HFF-Myc (cell line): Measurements from ENCODE around the gene TTBK1.

Source experiments
- DNase-seq: peaks from one replicate; pipeline ENCODE4 v3.0.0-alpha.2; 2011; ENCODE audit warnings: low read depth; ENCODE audit errors: extremely low read depth
- H3K4me3 ChIP-seq: replicated peaks from 2 replicates; pipeline ENCODE4 v1.5.1; 2011; ENCODE audit warnings: low read depth, mild to moderate bottlenecking, control low read depth, low read length
- TF ChIP-seq, protein P1 (sequence below): IDR thresholded peaks from 2 replicates; pipeline ENCODE4 v1.5.1; 2012; ENCODE audit warnings: mild to moderate bottlenecking, low read depth, low read length, control low read depth; ENCODE audit errors: missing control alignments

The TTBK1 gene

DNA sequence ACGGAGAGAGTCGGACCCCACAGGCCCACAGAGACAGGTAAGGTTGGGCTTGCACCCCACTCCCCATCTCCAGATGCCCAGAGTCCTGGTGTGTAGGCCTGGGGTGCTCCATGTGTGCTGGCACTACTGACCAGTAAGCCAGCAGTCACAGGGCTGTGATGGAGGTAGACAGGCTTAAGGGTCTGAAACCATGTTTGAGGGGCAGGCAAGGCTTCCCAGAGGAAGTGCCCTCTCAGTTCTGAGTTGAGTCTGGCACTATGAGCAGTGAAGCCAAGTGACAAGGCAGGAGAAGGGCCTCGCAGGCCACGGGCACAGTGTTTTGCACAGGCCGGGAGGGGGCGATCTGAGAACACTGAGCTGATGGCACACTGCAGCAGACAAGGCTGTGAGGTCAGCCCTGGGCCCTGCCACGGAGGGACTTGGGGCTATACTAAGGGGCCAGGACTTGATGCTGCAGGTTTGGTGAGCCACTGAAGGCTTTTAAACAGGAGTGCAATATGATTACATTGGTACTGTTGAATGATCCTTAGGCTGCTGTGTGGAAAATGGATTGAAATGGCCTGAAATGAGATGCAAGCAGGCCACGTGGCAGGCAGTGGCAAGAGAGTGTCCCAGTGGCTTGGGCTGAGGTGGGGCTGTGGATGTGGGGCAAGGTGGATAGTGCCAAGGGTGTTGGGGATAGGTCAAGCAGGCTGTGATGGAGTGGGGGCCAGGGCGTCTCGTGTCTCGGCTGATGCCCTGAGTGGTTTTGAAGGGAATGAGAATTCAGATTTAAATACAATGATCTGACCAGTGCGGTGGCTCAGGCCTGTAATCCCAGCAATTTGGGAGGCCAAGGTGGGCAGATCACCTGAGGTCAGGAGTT is 20.3 kb downstream of the TTBK1 start:
- DNase-seq: no peak
- TF ChIP-seq, protein P1, sequence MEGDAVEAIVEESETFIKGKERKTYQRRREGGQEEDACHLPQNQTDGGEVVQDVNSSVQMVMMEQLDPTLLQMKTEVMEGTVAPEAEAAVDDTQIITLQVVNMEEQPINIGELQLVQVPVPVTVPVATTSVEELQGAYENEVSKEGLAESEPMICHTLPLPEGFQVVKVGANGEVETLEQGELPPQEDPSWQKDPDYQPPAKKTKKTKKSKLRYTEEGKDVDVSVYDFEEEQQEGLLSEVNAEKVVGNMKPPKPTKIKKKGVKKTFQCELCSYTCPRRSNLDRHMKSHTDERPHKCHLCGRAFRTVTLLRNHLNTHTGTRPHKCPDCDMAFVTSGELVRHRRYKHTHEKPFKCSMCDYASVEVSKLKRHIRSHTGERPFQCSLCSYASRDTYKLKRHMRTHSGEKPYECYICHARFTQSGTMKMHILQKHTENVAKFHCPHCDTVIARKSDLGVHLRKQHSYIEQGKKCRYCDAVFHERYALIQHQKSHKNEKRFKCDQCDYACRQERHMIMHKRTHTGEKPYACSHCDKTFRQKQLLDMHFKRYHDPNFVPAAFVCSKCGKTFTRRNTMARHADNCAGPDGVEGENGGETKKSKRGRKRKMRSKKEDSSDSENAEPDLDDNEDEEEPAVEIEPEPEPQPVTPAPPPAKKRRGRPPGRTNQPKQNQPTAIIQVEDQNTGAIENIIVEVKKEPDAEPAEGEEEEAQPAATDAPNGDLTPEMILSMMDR: peak; percentile 87
- H3K4me3 ChIP-seq: no peak overlapping the region

DNA sequence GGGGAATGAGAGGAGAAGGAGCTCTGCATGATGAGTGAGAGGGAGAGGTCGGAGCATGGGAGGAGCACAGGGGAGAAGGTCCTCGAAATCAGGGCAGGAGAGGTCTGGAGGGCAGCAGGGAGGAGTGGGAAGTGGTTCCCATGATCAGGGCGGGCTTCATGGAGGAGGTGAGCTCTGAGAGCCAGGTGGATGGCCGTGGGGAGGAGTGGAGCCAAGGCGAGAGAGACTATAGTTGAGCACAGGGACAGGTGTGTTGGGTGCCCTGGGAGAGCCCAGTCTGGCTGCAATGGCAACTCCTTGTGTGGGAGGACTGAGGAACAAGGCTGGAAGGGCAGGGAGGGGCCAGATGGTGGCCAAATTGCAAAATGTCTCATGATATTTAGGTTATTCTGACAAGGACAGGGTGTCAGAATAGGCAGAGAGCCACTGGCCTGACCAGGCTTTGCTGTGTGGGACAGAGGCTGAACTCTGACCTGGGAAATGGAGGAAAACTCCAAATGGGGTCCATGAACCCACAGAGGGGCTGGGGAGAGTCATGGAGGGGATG is 21.4 kb downstream of the TTBK1 start:
- TF ChIP-seq, protein P1: no peak
- DNase-seq: no peak
- no peak overlapping the region for H3K4me3 ChIP-seq

DNA sequence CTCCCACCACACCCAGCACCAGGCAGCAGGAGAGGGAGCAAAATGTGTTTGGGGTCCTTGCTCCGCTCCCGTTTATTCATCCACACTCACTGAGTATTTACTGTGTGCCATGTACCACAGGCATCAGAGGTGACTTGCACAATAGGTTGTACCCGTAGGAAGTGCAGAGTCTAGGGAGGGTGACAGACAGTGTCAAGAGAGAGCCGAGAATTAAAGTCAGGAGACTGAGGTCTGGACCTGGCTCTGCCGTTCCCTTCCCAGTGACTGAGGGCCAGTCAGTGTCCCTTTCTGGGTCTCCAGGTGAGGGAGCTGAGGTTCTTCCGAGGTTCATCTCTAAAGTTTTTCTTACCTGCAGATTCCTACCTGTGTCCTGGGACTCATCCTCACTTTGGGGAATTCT is 22.3 kb downstream of the TTBK1 start:
- H3K4me3 ChIP-seq: no peak overlapping the region
- TF ChIP-seq, protein P1: no peak
- DNase-seq: no peak

DNA sequence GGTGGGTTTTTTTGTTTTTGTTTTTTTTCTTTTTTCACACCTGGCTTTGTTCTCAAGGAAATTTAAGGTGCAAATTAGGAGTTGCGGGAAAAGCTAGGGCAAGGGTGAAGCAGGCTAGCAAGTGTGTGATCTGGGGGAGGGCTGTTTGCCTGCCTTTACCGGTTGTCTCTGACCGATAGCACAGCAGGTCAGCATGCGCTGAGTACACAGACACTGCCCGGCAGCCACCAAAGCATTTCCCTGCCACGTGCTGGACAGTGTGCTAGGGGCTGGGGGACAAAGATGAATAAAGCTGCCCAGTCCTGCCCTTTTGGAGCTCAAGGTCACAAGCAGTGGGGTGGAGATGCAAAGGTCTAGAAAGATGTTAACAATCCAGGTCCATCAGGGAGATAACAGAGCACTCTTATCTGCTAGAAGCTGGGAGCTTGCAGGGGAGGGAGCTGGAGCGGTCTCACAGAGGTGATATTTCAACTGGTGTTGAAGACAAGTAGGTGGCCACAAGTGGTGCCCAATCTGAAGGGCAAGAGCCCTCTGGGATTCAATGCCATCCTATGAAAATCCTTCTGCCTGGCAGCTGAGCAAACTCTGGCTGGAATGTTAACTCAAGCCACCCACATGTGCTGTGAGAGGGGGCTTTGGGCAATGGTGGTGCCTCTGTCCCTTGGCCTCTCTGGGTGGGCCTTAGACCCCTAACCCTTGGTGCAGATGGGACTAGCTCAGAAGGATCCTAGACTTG is 24.5 kb downstream of the TTBK1 start:
- DNase-seq: no peak
- no peak overlapping the region for H3K4me3 ChIP-seq
- TF ChIP-seq, protein P1: no peak

DNA sequence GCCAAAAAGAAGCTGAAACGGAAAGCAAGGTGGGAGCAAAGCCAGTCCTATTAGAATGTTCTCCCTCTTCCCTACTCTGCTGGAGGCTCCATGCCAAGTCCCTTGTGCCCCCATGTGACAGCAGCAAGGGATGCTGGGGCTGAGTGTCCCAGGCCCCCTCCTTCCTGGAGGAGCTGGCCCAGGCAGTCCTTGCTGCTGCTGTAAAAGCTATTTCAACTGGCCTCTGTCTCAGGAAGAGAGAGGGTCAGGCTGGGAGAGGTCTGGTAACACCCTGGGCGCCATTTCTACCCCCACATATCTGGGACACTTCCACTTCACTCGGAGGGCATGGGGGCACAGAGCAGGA is 25.0 kb downstream of the TTBK1 start:
- no peak for DNase-seq
- H3K4me3 ChIP-seq: no peak overlapping the region
- TF ChIP-seq, protein P1: no peak

DNA sequence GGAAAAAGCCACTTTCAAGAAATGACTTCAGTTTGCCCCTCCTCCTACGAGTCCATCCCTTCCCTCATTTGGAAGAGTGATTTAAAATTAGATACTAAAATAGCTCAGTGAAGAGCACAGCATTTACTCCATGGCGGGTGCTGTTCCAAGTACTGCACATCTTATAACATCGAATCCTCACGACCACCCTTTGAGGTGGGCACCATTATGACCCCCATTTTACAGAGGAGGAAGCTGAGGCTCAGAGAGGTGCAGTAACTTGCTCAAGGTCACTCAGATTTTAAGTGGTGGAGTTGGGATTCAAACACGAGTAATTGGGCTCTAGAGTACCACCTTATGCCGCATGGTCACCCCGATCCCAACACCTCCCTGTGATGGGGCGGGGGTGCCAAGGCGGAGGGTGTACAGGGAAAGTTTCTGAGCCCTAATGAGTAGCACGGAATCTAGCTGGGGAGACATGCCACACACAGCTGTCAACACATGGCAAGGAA is 25.5 kb downstream of the TTBK1 start:
- DNase-seq: no peak
- H3K4me3 ChIP-seq: no peak overlapping the region
- TF ChIP-seq, protein P1: no peak
